Transverse colon (tissue), 1 donor: Measurements from ENCODE around the gene RUVBL1.

ENCODE experiments used
- EP300 ChIP-seq: sonication (generic); formaldehyde crosslinking; IDR thresholded peaks from one replicate; pipeline ENCODE4 v1.6.1; 2017; ENCODE audit warnings: antibody characterized with exemption, low read depth
- POLR2A ChIP-seq: fragments of 450-650 bp; IDR thresholded peaks from one replicate; pipeline ENCODE4 v1.6.1; 2016; ENCODE audit warnings: antibody characterized with exemption, mild to moderate bottlenecking, moderate library complexity

DNA sequence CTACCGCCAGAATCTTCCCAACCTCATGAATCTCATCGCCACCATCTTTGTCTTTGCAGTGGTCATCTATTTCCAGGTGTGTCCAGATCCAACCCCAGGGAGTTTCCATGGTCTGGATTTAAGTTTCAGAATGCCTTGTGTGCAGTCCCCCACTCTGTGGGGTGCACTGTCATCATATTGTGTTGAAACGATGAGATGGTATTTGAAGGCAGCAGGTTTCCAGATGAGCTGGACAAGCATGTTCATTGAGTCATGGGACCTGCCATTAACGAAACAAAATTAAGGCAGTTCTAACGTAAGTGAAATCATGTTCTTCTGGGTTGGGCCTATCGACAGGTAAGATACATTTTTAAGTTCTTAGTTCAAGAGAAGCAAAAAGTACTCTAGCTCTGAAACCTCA, 58.6 kb downstream of the RUVBL1 start:
- TF ChIP-seq EP300 (no peak), POLR2A (no peak)
